HG03442 (cell line): ENCODE results near the gene GTPBP3.
A peak's percentile ranks its signal among the peaks of the same experiment; 100 is the strongest.

ENCODE experiments used
- ATAC-seq: cut with Tn5 transposase; IDR thresholded peaks from one replicate; pipeline ENCODE4 v1.9.1; 2021; ENCODE audit warnings: mild to moderate bottlenecking, moderate library complexity; ENCODE audit not compliant: unreplicated experiment

The GTPBP3 gene

DNA sequence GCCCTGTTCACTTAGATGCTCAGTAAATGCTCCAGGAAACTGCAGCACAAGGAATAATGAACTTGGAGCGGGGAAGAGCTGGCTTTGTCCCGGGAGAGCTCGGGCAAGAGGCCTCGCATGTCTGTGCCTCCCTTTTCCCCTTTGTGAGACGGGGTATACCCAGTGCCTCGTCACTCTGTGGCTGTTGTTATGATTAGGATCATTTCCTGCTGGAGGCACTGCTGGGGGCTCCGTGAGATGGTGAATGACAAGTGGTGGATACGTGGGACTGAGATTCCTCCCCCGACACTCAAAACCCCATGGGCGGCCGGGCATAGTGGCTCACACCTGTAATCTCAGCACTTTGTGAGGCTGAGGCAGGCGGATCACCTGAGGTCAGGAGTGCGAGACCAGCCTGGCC, 40.9 kb downstream of the GTPBP3 start:
- no peak for ATAC-seq

DNA sequence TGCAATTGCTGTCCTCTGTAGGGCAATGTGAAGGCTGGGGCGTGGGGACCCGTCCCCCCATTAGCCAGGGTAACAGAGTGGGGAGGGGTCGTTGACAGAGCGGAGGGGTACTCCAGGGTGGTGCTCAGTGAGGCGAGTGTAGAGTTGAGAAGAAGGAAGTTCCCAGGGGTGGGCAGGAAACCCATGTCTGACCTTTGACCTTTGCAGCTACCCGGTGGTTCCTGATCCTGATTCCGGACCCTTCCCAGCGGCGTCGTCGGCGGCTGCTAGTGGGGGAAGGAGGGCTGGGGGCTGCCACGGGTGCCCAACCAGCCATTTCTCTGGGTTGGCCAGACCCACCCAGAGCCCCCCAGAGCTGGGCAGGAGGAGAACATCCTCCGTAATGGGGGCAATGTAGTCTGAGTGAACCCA, 41.9 kb downstream of the GTPBP3 start:
- ATAC-seq, result no peak

DNA sequence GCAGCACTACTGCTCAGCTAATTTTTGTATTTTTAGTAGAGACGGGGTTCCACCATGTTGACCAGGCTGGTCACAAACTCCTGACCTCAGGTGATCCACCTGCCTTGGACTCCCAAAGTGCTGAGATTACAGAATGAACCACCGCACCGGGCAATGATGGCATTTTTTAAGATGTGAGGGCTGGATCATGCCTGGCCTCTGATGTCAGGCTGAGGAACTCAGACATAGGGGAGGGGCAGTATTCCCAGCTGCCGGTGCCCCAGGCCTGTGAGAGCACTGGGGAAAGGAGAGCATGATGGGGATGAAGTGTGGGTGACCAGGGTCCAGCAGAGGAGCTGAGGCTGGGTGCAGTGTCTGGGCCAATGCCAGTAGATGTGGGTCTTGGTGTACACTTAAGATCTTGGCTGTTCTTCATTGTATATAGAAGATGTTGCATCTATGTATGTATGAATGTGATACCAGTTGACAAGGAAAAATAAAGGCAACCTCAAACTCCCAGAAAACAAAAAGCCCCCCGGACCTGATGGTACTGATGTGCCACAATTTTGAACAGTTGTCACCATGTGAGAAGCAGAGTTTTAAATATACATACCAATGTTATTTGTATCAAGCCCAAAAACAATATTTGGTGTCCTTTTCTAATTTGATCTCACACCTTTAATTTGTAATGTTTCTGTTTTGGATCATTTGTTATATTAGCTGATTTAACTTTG, 43.2 kb downstream of the GTPBP3 start:
- ATAC-seq, result no peak

DNA sequence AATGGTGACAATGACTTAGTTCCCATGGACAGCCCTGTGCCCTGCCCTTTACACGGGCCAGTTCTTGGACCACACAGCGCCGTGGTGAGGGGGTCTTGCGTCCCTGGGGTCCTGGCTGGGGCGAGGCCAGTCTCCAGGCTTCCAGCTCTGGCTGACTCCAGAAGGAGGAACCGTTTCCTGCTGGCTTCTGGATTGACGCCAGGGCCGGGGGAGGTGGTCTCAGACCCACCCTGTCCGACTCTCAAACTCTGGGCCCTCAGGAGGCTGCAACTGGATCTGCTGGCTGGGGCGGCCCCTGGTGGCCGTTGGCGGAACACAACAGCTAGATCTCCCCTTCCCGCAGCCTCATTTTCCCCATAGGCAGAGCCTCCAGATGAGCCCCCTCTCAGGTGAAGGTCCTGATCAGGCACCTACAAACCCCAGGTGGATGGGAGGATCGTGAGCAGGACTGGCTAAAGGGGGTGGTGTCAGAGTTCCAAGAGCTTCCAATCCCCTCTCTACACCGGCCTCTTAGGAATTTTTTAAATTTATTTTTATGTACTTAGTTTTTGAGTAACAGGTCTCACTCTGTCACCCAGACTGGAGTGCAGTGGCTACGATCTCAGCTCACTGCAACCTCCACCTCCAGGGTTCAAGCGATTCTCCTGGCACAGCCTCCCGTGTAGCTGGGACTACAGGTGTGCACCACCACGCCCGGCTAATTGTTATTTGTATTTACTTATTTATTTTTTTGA, 48.7 kb downstream of the GTPBP3 start:
- ATAC-seq, result no peak

DNA sequence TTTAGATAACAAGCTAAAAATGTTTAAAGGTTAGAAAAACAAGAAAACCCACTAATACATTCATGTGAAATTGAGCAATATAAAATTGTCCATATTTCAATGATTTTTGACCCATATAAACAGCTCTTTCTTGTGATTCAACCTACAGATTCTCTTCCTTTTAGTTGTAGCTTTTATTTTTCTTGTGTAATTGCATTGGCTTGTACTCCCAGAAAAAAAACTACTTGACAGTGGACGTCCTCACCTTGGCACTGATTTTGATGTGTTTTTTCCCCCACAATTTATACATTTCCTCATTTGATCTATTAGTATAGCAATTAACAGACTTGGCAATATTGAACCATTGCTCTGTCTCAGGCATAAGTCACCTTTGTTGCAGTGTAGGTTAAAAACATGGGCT, 51.9 kb downstream of the GTPBP3 start:
- ATAC-seq, result no peak

DNA sequence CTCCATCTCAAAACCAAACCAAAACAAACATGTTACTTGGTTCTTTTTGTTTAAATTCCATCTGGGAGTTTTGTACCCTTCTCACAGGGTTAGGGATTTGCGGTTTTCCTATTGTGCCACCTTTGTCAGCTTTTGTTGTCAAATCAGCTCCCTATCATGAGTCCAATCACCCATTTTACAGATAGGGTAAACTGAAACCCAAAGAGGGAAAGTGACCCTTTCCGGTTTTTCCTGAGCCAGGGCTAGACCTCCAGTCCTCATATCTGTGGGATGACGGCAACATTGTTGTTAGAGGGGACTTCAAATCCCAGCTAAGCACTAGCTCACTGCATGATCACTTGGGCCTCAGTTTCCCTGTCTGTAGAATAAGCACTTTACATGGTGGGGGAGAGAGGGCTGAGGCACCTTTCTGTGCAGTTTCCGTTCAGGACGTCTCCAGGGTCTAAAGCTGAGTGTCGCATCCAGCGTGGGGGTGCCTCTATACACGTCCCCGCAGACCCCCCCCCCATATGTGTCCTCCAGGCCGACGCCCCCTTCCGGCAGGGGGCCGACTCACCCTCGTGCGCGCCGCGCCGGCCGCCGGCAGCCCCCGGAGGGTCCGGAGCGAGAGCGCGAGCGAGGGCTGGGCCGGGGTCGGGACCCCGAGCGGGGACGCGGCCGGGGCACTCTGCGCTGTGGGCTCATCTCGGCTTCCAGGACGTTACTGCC, 52.8 kb downstream of the GTPBP3 start:
- no peak for ATAC-seq

DNA sequence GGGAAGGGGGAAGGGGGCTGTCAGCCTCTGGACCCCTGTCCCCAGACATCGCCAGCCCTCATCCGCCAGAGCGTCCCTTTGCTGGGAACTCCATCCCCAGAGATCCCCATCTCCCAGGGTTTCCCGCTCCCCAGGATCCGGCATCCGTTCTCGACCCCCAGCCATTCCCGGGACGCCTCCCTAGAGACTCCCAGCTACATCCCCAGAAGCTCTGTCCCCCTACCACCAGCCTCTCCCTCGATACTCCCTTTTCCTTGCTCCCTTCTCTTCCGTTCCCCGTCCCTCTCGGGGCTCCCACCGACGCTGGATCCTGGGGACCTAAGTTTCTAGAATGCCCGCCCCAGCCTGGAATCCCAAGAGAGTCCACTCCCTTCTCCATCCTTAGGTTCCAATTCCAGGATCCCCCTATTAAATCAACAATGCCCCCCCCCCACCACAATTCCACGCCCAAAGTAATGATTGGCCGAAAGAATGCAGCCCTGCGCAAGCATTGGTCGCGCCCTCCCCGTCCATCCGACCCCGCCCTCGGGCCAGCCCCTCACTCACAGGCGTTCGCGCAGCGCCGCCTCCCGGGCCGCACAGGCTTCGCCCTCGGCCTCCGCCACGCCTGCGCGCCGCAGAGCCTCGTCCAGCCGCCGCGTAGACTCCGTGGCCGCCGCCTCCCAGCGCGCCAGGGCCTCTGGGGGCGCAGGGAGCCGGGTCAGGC, 53.5 kb downstream of the GTPBP3 start:
- ATAC-seq, result peak; percentile 93

DNA sequence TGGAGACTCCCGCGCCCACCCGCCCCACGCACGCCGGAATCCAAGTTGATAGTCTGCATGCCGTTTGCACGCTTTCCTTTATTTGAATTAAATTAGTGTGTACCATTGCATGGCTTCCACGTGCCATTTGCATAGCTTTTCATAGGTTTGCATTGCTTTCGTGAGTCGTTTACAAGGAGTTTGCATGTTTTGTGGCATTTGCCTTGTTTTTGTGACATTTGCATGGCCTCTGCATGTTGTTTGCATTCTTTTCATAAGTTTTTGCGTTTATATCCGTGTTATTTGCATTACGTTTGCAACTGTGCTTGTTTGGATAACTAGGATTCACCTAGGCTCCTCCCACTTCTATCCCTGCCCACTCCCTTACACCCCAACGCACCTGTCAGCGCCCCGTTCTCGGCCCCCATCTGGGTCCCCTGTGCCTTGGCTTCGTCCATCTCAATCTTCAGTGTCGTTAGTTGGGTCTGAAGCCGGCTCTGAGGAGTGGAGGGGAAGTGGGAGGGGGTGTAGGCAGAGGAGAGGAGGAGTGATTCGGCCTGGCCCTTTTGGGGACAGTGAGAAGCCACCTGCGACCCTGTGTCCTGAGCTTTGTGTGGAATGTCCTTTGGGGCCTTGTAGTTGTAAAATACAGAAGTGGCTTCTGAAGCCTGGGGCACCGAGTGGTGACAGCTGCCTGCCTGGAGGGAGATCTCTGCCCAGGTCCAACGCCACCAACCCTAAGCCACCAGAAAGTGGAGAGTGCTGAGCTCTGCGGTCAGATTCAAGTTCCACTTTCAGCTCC, 54.2 kb downstream of the GTPBP3 start:
- no peak for ATAC-seq
